CD4-positive, alpha-beta T cell treated with Interleukin-15 for 1 hour (primary cell): Measurements from ENCODE around the gene PTDSS2.

Source experiments
- DNase-seq: peaks from one replicate; pipeline ENCODE4 v3.0.0-alpha.2; 2020

Gene PTDSS2

DNA sequence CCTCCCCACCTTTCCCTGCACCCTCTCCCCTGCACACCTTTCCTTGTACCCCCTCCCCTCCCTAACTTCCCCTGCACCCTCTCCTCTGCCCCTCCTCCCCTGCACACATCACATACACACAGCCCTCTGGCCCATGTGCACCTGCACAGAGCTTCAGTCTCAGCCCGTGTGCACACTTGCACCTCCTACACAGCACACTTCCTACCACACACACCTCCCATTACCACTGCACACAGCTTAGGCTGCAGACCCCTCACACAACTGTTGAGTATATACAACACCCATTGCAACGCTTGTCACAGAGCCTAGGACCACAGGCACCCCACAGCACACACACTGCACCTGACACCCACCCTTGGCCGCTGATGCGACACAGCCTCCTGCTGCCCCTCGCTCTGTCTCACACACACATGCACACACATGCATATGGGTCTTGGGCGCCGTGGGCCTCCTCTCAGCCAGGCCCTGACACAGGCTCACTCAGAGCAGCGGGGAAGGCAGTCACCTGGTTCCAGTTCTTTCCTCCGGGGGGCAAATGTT is 35.7 kb upstream of the PTDSS2 start:
- DNase-seq, result no peak

DNA sequence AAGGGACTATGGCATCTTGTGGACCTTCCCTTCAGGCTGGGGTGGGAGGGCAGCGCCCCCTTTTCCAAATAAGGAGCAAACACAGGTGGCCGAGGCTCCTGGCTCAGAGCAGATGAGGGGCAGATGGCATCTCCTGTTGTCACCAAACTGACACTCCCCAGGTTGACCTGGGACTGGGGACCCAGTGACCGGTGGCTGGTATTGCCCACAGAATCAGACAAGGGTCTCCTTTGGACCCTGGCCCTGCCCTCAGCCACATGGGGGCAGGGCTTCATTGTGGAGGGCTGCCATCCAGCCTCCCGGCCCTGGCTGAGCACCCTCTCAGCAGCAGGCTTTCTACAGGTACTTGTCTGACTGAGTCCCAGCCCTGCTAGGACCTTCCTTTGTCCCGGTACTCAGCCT is 34.4 kb upstream of the PTDSS2 start:
- no peak for DNase-seq

DNA sequence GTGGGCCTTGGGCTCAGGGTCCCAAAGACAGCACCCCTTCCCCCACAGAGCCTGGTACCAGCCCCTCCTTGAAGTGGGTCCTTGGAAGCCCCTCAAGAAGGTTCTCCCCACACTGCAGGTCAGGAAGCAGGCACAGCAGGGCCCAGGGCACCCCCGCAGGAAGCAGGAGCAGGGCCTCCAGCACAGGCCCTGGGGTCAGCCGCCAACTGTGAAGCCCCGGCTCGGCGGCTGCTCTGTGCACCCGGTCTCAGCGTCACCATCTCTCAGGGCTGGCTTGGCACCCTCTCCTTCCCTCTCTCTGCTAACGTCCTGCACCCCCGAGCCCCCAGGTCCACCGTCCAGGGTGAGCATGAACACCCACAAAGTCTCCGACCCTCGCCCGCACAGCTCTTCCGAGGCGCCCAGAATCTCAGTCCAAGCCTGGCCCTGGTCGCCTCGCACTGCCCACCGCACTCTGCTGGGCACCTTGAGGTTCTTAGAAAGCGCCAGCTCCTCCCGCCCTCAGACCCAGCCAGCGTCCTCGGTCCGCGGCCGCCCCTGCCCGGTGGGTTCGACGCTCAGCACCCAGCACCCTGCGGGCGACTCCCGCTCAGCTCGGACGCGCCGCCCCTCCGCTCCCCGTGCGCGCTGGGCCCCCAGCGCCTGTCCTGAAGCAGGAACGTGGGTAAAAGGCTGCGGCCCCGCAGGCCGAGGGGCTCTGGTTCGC is 33.9 kb upstream of the PTDSS2 start:
- no peak for DNase-seq

DNA sequence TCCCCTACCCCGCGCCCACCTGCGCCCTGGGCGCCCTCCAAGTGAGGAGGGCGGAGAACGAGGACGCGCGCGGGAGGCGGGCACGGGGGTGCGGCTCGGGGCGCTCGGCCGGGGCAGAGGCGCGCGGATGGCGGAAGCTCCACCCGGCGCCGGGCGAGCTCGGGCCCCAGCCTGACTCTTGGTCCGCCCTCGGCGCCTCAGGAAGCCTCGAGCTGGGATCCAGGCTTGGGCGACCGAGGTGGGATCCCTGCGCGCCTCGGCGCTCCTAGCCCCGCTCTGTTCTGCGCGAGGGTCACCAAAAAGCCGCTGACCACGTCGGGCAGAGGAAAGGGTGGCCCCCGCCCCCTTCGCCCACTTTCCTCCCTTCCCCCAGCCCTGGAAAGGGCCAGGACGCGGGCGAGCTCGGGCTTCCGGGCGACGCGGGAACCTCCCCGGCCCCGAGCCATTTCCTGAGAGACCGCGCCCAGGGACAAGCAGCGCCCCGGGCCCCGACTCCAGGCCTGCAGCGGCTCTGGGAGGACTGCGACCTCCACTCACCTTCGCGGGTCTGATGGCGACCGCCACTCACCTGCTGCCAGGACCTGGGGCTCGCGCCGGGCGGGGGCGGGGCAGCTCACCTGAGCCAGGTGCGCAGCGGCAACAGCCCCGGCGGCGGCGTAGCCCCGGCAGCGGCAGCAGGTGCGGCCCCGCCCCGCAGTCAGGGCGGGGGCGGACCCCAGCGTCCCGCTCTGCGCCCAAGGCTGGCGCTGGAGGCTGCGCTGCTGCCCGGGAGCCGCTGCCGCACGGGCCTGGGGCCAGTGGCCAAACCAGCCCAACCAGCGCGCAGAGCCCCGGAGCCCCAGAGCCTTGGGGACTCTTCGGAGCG is 33.1 kb upstream of the PTDSS2 start:
- DNase-seq, result peak; percentile 30

GRCh38 chr11:417652-418342 is 32.3 kb upstream of the PTDSS2 start:
- DNase-seq, result no peak

DNA sequence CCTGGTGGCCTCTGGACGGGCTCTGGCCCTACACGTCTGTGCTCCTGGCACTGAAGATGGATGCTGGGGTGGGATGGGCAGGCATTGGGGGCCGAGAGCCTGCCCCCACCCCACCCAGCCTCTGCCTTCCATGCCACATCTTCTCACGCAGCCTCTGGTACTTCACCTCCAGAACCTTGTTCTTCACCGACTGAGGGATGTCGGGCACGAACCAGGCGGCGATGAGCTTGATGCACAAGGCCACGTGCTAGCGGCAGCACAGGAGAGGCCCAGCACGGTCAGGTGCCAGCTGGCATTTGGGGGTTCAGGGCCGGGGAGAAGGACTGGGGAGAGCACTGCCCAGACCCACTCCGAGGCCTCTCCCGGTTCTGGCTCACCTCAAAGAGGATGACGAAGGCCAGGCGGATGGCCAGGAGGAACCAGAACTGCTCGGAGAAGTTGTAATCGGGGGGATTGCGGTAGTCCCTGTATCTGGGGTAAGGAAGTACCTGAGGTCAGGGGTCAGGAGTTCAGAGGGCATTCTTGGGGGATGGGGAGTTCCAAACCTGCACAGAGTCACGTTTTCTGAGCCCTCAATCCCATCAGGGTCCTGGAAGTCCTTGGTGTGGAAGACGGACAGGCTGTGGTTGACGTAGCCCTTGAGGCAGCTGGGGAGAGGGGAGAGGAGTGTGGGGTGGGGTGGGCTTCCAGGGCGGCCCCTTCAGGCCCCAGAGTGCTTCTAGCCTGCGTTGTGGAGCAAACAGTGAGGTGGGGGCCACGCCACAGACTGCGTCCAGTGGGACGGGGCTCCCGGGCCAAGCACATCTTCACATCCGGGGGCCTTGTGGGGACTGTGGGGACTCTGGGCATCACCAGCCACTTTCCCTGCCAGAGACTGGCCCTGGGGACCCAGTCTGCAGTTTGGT is 31.5 kb upstream of the PTDSS2 start:
- no peak for DNase-seq

- no peak for DNase-seq
Observed at GRCh38 chr11:419248-420005, 30.7 kb upstream of the PTDSS2 start.

DNA sequence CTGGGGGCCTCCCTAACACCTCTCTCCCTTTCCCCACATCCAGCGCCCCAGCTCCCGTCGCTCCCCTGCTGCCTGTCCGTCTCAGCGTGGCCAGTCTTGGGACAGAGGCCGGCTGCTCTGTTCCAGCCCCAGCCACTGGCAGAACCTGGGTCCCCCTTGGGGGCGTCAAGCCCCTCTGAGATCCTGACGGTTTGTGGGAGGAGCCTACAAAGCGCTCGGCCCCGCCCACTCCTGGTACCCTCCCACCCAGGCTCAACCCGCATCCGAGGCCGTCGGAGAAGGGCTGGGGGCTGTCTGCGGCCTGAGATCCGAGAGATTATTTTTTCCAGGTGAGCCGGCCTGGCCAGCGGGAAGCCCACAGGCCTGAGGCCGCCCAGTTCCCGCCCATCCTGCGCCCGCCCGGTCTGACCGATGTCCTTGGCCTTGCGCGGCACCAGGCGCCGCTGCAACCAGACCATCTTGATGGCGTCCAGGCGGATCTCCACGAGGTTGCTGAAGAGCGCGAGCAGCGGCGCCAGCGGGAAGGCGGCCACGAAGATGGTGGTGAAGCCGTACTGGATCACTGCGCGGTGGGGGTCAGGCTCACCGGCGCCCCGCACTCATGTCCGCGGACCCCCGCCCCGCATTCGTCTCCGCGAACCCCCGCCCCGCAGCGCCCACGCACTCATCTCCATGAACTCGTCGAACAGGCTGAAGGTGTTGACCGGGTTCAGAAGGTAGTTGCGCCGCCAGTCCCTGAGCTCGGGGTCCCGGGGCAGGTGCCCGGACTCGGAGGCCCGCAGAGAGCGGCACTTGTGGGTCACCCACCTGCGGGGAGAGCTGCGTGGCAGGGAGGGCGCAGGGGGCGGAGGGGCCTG is 29.8 kb upstream of the PTDSS2 start:
- DNase-seq, result no peak

GRCh38 chr11:420911-421321 is 29.2 kb upstream of the PTDSS2 start:
- DNase-seq, result peak; percentile 13

DNA sequence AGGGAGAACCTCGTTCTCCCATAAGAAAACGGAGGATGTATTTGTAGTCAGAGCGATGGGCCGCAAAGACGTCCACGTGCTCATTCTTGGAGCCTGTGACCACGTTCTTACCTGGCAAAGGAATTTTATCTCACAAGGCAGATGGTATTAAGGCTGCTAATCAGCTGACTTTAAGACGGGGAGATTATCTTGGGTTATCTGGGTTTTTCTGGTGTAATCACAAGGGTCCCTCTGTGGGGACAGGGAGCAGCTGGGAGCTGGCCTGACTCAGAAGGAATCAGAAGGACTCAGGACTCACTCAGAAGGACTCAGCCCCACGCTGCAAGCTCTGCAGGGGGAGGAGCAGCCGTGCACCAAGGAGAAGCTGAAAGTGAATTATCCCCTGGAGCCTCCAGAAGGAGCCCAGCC is 27.8 kb upstream of the PTDSS2 start:
- DNase-seq, result peak; percentile 5

- DNase-seq, result no peak
Observed at GRCh38 chr11:424232-424631, 25.8 kb upstream of the PTDSS2 start.

DNA sequence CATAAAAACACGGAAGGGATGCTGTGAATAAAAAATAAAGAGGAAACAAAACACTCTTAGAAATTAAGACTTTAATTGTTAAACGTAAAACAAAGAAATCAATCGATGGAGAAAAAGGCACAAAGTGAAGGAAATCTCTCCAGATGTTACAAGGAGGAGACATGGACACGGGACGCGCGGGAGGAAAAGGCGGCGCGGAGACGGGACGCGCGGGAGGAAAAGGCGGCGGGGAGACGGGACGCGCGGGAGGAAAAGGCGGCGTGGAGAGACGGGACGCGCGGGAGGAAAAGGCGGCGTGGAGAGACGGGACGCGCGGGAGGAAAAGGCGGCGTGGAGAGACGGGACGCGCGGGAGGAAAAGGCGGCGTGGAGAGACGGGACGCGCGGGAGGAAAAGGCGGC is 25.3 kb upstream of the PTDSS2 start:
- peak; percentile 3 for DNase-seq

GRCh38 chr11:425301-425700 is 24.8 kb upstream of the PTDSS2 start:
- no peak for DNase-seq

GRCh38 chr11:426851-427250 is 23.2 kb upstream of the PTDSS2 start:
- no peak for DNase-seq

- no peak for DNase-seq
Observed at GRCh38 chr11:428295-428694, 21.8 kb upstream of the PTDSS2 start.

GRCh38 chr11:429391-429790 is 20.7 kb upstream of the PTDSS2 start:
- DNase-seq, result no peak

DNA sequence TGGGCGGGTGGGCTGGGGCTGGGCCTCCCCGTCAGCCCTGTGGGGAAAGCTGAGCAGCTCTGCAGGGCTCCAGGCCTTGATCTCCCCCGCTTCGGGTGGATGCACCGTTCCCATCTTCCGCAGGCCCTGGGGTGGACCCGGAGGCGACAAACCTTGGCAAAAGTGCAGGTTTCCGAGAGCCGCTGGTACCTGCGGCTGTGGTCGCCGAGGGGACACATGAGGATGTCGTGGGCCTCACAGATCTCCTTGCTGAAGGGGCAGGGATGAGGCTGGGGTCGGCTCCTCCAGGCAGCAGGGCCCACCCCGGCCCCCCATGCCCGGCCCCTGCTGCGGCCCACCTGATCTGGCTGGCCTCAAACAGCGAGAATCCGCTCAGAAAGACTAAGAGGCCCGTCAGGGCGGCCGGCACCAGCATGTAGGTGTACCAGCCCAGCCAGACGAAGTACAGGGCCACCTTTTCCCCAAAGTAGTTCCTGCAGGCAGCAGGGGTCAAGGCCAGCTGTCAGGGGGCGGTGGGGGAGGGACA is 20.1 kb upstream of the PTDSS2 start:
- no peak for DNase-seq

DNA sequence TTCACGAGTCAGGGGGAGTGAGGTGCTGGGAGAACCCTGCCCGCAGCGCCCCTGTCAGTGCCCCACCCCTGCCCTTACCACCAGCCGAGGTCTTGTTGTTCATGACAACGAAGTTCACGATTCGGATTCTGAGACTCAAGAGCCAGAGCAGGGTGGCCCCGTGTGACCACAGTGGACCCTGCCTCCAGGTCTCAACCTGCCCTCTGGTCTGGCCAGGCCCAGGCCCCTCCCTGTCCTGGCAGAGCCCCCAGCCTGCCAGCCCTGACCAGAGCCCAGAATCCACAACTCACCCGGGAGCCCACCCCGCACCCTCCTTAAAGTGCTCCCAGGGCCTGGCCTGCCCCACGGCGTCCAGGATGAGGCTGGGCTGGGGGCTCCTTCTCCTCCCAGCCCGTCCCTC is 18.2 kb upstream of the PTDSS2 start:
- no peak for DNase-seq

- DNase-seq, result no peak
Observed at GRCh38 chr11:432501-433100, 17.5 kb upstream of the PTDSS2 start.

DNA sequence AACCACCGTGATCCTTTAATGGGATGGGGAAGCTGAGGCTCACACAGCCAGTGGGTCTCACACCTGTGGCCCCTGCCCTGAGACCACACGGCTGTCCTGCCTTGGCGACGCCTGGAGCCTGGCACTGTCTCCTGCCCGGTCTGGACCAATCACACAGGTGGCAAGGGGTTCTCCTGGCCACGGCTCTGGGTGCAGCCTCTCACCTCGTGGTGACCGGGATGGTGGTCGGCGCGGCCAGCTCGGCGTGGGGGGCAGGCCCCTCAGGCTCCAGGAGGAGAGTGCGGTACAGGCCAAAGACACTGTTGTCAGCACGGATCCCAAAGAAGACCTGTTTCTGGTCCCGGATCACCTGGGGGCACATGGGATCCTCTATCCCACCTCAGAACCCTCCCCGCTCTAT is 17.0 kb upstream of the PTDSS2 start:
- DNase-seq, result no peak
